HEK293 (cell line): ENCODE measurements around the gene ZNF428.
A peak's percentile ranks its signal among the peaks of the same experiment; 100 is the strongest.

Experiments
- ZNF768 ChIP-seq: fragments of 450-650 bp; formaldehyde crosslinking; IDR thresholded peaks from 2 replicates; pipeline ENCODE4 v1.5.1; 2018; ENCODE audit warnings: missing biosample characterization, mild to moderate bottlenecking, missing genetic modification characterization
- TF ChIP-seq, protein P1 (sequence below): fragments of 450-650 bp; formaldehyde crosslinking; IDR thresholded peaks from 2 replicates; pipeline ENCODE4 v1.5.1; 2016; ENCODE audit warnings: missing biosample characterization, missing genetic modification characterization
- TF ChIP-seq, protein P2 (sequence below): IDR thresholded peaks from 2 replicates; pipeline ENCODE4 v1.6.1; 2011; ENCODE audit warnings: mild to moderate bottlenecking, low read depth, low read length, borderline replicate concordance

DNA sequence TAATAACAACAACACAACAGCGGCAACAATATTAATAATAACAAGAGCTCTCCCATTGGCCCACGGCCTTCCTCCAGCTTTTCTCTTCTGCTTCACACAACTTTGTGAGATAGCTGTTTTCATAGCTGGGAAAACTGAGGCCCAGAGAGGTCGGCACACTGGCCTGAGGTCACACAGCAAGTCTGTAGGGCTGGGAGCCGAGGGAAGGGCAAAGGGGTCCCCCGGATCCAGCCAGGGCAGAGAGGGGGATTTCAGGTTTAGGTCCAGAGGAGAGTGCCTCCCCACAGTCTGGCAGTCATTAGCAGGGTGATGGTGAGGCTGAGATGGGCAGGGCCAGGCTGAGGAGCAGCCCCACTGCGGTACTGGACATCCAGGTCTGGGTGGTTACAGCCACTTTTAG lies 29.2 kb upstream of the ZNF428 start:
- TF ChIP-seq, protein P1, sequence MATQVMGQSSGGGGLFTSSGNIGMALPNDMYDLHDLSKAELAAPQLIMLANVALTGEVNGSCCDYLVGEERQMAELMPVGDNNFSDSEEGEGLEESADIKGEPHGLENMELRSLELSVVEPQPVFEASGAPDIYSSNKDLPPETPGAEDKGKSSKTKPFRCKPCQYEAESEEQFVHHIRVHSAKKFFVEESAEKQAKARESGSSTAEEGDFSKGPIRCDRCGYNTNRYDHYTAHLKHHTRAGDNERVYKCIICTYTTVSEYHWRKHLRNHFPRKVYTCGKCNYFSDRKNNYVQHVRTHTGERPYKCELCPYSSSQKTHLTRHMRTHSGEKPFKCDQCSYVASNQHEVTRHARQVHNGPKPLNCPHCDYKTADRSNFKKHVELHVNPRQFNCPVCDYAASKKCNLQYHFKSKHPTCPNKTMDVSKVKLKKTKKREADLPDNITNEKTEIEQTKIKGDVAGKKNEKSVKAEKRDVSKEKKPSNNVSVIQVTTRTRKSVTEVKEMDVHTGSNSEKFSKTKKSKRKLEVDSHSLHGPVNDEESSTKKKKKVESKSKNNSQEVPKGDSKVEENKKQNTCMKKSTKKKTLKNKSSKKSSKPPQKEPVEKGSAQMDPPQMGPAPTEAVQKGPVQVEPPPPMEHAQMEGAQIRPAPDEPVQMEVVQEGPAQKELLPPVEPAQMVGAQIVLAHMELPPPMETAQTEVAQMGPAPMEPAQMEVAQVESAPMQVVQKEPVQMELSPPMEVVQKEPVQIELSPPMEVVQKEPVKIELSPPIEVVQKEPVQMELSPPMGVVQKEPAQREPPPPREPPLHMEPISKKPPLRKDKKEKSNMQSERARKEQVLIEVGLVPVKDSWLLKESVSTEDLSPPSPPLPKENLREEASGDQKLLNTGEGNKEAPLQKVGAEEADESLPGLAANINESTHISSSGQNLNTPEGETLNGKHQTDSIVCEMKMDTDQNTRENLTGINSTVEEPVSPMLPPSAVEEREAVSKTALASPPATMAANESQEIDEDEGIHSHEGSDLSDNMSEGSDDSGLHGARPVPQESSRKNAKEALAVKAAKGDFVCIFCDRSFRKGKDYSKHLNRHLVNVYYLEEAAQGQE (tag by site-specific recombination) = no peak
- TF ChIP-seq, protein P2, sequence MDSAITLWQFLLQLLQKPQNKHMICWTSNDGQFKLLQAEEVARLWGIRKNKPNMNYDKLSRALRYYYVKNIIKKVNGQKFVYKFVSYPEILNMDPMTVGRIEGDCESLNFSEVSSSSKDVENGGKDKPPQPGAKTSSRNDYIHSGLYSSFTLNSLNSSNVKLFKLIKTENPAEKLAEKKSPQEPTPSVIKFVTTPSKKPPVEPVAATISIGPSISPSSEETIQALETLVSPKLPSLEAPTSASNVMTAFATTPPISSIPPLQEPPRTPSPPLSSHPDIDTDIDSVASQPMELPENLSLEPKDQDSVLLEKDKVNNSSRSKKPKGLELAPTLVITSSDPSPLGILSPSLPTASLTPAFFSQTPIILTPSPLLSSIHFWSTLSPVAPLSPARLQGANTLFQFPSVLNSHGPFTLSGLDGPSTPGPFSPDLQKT = no peak
- TF ChIP-seq ZNF768 (tag by site-specific recombination) = peak; percentile 91; the same call in 1 of the 2 replicates
